CD4-positive, alpha-beta T cell (primary cell): ENCODE measurements around the gene MFN1. TPM values are rescaled to one million over a fixed set of nuclear protein-coding genes. Genes with fewer than 3 reads are reported as not detected.

Experiments
- ATAC-seq: fragments of 200-7000 bp; cut with Tn5 transposase; one replicate; pipeline ENCODE4 v1.10.0; 2022; ENCODE audit warnings: mild to moderate bottlenecking; ENCODE audit not compliant: poor library complexity
- CTCF ChIA-PET: fragments of 350-600 bp; sonication (Branson Sonifier 250); formaldehyde crosslinking; loops from one replicate; lab custom pipeline; 2021; ENCODE audit warnings: antibody characterized with exemption, inconsistent platforms; lab: Charles Lee
- POLR2A ChIA-PET: fragments of 350-600 bp; sonication (Branson Sonifier 250); formaldehyde crosslinking; loops from one replicate; lab custom pipeline; 2021; ENCODE audit warnings: antibody characterized with exemption, inconsistent platforms; lab: Charles Lee
- DNase-seq, 14 experiments: peaks; one replicate each; pipeline ENCODE4 v3.0.0-alpha.2; 2013 to 2020; ENCODE audit warnings: mixed read lengths in 2 of 14
- H3K27ac ChIP-seq, 2 donors: one replicate each; pipeline versions ENCODE4 v1.5.1 to v1.7.0; 2013; ENCODE audit warnings: low read length in 2 of 2, low read depth in 1 of 2, mild to moderate bottlenecking in 1 of 2
- H3K27me3 ChIP-seq, 2 experiments: 1 replicate in 1 of 2; 2 replicates in 1 of 2; pipeline versions ENCODE4 v1.6.1 to v1.7.0; 2013; ENCODE audit warnings: low read length in 2 of 2, control low read depth in 1 of 2, mild to moderate bottlenecking in 1 of 2, moderate library complexity in 1 of 2; ENCODE audit not compliant: insufficient read depth in 2 of 2, control insufficient read depth in 1 of 2
- H3K36me3 ChIP-seq: one replicate; pipeline ENCODE4 v1.6.1; 2013; ENCODE audit warnings: low read length, control low read depth; ENCODE audit not compliant: insufficient read depth
- H3K4me1 ChIP-seq: one replicate; pipeline ENCODE4 v1.6.1; 2013; ENCODE audit warnings: low read length, control low read depth; ENCODE audit not compliant: insufficient read depth
- H3K4me3 ChIP-seq: one replicate; pipeline ENCODE4 v1.5.1; 2013; ENCODE audit warnings: mild to moderate bottlenecking, low read length, moderate library complexity
- H3K9me3 ChIP-seq, 2 experiments: 1 replicate in 1 of 2; 2 replicates in 1 of 2; pipeline versions ENCODE4 v1.6.1 to v1.7.0; 2013; ENCODE audit warnings: low read length in 2 of 2, mild to moderate bottlenecking in 2 of 2, control low read depth in 1 of 2, moderate library complexity in 1 of 2; ENCODE audit not compliant: control insufficient read depth in 1 of 2, insufficient read depth in 1 of 2
- H3K27ac Mint-ChIP-seq: one replicate; pipeline ENCODE4 v1.8.0; 2020; ENCODE audit warnings: mixed read lengths
- H3K27me3 Mint-ChIP-seq: one replicate; pipeline ENCODE4 v1.8.0; 2021; ENCODE audit warnings: mixed read lengths
- H3K36me3 Mint-ChIP-seq: one replicate; pipeline ENCODE4 v1.8.0; 2021; ENCODE audit warnings: low read depth, mixed read lengths
- H3K4me1 Mint-ChIP-seq: one replicate; pipeline ENCODE4 v1.8.0; 2021; ENCODE audit warnings: low read depth, mixed read lengths
- H3K4me3 Mint-ChIP-seq: one replicate; pipeline ENCODE4 v1.8.0; 2020; ENCODE audit warnings: mild to moderate bottlenecking, mixed read lengths
- H3K9me3 Mint-ChIP-seq: one replicate; pipeline ENCODE4 v1.8.0; 2020; ENCODE audit warnings: mixed read lengths
- intact Hi-C, 2 experiments: fragments of 100-400 bp; cut with DNase I in 1 of 2; cut with micrococcal nuclease in 1 of 2; formaldehyde crosslinking; loops; one replicate each; pipeline versions ENCODE4 v1.15.1 to v1.9.0; 2023 to 2025; cut with DNase I, micrococcal nuclease
- total RNA-seq, 174 experiments: library from RNA in 2 of 174; stranded (reverse) in 2 of 174; gene quantifications; one replicate each; pipeline ENCODE4 v1.2.3 and lab custom pipeline; 2021 to 2026
- TF ChIP-seq, protein P1 (sequence below): fragments of 200-600 bp; IDR thresholded peaks from one replicate; pipeline ENCODE4 v1.8.0; 2022; ENCODE audit warnings: antibody characterized with exemption, mild to moderate bottlenecking

The MFN1 gene
- total RNA-seq, 2 experiments from 2014 or later: 20.7 to 26.1 TPM

DNA sequence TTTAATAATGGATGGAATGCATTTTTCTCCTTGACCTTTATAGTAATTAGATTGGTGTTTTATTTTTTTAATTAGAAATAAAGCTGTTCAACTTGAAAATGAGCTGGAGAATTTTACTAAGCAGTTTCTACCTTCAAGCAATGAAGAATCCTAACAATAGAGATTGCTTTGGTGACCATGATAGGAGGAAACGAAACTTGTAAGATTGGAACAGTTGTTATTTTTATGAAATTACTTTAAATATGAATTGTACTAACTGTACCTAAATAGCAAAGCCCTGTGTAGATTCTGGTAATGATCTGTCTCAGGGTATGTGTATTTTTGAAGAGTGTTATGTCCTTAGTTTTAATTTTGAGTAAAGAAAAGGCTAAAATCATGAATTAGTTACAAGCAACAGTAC is 44.4 kb downstream of the MFN1 start:
- Mint-ChIP-seq H3K36me3 (peaks cover 75% of the 10 kb centered on the region), H3K4me3 (no peak overlapping the region), H3K27me3 (no peaks in the 10 kb centered on the region), H3K27ac (no peak overlapping the region), H3K9me3 (no peaks in the 10 kb centered on the region), H3K4me1 (no peaks in the 10 kb centered on the region)
- Histone ChIP-seq H3K4me1 (no peaks in the 10 kb centered on the region), H3K36me3 (peaks cover 54% of the 10 kb centered on the region), H3K27me3 (no peaks in the 10 kb centered on the region), H3K4me3 (no peak overlapping the region), H3K27ac (no peak overlapping the region), H3K9me3 (no peaks in the 10 kb centered on the region)
- no peak for DNase-seq
- ChIA-PET CTCF (no interaction called here), POLR2A (interaction anchor here (0.7 kb wide), 1 partner anchor 27 kb away, joined by 3 read pairs; no protein-coding TSS in a partner anchor)
- TF ChIP-seq, protein P1, sequence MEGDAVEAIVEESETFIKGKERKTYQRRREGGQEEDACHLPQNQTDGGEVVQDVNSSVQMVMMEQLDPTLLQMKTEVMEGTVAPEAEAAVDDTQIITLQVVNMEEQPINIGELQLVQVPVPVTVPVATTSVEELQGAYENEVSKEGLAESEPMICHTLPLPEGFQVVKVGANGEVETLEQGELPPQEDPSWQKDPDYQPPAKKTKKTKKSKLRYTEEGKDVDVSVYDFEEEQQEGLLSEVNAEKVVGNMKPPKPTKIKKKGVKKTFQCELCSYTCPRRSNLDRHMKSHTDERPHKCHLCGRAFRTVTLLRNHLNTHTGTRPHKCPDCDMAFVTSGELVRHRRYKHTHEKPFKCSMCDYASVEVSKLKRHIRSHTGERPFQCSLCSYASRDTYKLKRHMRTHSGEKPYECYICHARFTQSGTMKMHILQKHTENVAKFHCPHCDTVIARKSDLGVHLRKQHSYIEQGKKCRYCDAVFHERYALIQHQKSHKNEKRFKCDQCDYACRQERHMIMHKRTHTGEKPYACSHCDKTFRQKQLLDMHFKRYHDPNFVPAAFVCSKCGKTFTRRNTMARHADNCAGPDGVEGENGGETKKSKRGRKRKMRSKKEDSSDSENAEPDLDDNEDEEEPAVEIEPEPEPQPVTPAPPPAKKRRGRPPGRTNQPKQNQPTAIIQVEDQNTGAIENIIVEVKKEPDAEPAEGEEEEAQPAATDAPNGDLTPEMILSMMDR: no peak
- no peak for ATAC-seq
- intact Hi-C loops: no loop called here

DNA sequence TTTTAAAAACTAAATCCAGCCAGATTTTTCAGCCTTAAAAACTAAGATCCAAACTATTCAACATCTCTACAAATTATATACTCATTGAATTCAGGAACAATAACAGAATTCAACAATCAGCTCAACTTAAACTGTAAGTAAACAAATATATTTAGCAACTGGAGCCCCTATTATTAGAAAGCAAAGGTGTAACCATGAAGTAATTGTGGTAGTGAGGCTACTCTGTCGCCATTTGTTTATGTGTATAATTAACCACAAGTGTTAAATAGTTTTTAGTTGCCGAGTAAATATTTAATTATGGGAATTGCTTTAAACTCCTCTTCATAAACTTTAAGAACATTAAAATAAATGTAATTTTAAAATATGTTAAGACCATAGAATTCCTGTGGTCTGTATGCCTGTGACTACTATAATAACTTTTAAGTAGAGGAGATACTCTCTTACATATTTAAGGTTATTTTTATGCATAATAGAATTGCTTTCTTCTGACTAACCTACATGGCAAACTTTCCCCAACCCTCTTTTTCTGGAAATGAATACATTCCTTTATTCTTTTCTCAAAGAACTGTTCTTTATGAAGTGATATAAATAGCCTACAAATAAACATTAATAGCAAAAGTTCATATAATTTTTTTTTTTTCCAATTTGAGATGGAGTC is 51.2 kb downstream of the MFN1 start:
- Histone ChIP-seq H3K27me3 (no peaks in the 10 kb centered on the region), H3K9me3 (no peaks in the 10 kb centered on the region), H3K4me1 (no peaks in the 10 kb centered on the region), H3K27ac (no peak overlapping the region), H3K4me3 (no peak overlapping the region), H3K36me3 (peaks cover 28% of the 10 kb centered on the region)
- Mint-ChIP-seq H3K4me3 (no peak overlapping the region), H3K36me3 (peaks cover 45% of the 10 kb centered on the region), H3K27ac (no peak overlapping the region), H3K27me3 (no peaks in the 10 kb centered on the region), H3K9me3 (no peaks in the 10 kb centered on the region), H3K4me1 (no peaks in the 10 kb centered on the region)
- POLR2A ChIA-PET: no interaction called here
- intact Hi-C loops: no loop called here
- no peak for DNase-seq
- CTCF ChIA-PET: no interaction called here
- TF ChIP-seq, protein P1: no peak
- ATAC-seq: no peak

DNA sequence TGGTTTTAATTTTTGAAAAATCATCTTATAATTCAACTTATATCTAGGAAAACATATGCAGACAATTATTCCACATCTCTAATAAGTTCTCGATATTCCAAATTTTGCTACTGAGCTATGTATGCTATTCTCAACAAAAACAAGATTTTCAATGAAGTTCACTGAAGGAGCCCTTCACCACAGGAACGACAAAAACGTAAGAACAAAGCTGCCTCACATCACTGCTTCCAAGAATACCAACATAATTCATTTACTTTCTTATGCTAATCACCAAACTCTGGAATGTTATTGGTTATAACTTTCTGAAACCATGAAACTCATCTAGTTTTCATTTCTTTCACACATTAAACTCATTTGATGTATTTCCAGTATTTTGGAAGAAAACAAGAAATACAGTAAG is 54.1 kb downstream of the MFN1 start:
- no peaks in the 10 kb centered on the region for H3K27me3 Mint-ChIP-seq
- ATAC-seq: no peak
- Histone ChIP-seq H3K4me3 (no peak overlapping the region), H3K36me3 (peaks cover 5% of the 10 kb centered on the region), H3K27me3 (no peaks in the 10 kb centered on the region), H3K9me3 (no peaks in the 10 kb centered on the region), H3K27ac (no peak overlapping the region), H3K4me1 (no peaks in the 10 kb centered on the region)
- ChIA-PET POLR2A (no interaction called here), CTCF (no interaction called here)
- H3K27ac Mint-ChIP-seq: no peak overlapping the region
- no peaks in the 10 kb centered on the region for H3K4me1 Mint-ChIP-seq
- H3K9me3 Mint-ChIP-seq: no peaks in the 10 kb centered on the region
- intact Hi-C loops: no loop called here
- H3K36me3 Mint-ChIP-seq: peaks cover 27% of the 10 kb centered on the region
- no peak overlapping the region for H3K4me3 Mint-ChIP-seq
- DNase-seq: no peak
- TF ChIP-seq, protein P1: no peak
